ENCODE data around the gene LSAMP.
"Not testable (repeated sequence)": the region's sequence is repeated elsewhere in the genome, so short reads cannot be mapped to it uniquely, and the experiment has no call there.

Gene LSAMP

GRCh38 chr3:115783938-115784738 is 661.1 kb downstream of the LSAMP start:
- in situ Hi-C loops (cut with MboI; ENCODE audit: low sequenced_read_pairs), result no loop called here

DNA sequence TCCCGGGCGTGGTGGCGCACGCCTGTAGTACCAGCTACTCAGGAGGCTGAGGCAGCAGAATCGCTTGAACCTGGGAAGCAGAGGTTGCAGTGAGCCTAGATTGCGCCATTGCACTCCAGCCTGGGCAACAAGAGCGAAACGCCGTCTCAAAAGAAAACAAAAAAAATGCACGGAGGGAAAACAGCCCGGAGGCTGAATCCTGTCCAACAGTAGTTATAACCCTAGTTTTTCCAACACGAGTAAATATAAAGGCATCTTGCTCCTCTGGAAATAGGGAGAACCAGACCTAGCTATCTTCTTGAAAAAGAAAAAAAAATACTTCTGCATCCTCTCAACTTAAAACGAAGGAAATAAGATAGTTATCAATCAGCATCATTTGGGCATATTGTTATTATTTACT is 661.9 kb downstream of the LSAMP start:
- in situ Hi-C loops (cut with MboI; ENCODE audit: low sequenced_read_pairs), result not testable (repeated sequence)

GRCh38 chr3:115779011-115779410 is 666.3 kb downstream of the LSAMP start:
- in situ Hi-C loops (cut with MboI; ENCODE audit: low sequenced_read_pairs), result no loop called here

DNA sequence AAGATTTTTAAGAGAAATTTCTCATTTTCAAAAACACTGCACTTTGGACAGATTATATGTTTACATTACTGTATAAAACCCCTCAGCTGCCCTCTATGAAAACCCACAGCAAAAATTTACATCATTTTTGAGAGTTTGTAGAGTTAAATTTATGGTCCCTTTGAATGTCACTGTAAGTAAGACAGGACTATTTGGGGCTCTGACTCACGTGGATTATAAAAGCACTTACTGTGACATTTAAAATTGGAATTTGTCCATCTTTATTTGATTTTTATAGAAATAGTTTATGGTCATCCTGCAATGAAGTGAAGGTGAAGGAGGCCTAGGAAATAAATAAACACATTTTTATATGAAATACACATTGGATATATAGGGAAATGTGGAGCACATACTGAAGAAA is 672.3 kb downstream of the LSAMP start:
- in situ Hi-C loops (cut with MboI; ENCODE audit: low sequenced_read_pairs), result no loop called here

GRCh38 chr3:115768661-115769060 is 676.6 kb downstream of the LSAMP start:
- in situ Hi-C loops (cut with MboI; ENCODE audit: low sequenced_read_pairs), result no loop called here

DNA sequence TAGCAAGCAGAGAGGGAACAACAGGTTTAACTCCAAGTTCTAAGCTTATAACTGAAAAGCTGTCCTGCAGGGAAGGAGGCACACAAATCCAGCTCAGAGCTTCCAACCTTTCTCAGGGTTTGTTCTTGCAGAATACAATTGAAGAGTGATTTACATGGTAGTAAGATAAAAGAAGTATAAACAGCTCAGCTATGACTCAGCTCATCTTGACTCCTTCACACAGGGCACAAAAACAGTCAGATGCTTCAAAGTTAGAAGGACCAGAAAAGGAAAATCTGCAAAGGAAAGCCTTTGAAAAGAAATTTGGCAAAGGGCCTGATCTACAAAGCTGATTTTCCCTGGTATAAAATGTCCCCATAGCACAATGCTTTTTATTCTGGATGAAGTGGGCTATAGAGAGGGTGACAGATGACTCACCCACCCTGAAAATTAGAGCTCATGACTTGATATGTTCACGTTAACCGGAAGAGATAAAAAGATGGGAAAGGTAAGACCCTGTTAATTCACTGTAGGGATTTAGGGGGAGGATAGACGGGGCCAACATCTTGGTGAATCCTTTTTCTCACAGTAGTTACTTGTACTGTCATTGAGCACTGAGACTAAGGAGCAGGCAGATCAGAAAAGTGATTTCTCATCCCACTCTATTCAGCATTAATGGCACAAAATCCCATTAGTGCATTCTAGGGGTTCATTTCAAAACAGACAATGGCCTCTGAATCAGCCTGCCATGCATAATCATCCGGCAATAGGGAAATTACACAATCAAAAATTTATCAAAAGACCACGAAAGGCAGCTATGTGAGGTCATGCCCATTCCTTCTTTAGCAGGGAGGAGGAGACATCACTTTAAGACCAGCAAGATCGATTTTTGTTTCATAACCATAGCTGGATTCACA is 678.5 kb downstream of the LSAMP start:
- in situ Hi-C loops (cut with MboI; ENCODE audit: low sequenced_read_pairs), result no loop called here

DNA sequence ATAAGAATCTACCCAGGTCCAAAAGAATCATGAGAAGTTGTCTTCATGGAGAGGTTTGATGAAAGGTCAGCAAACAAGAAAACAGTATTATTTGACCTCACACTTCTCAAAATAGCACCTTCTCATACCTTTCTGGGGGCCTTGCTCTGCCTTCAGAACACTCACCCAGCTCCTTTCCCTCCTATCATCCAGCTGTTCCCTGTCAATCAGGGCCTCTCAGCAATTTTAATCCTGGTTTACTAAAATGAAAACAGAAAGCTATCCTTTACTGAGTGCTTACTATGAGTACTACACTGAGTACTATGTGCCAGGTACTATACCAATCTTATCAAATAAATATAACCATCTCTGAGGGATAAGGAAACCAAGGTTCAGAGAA is 683.4 kb downstream of the LSAMP start:
- in situ Hi-C loops (cut with MboI; ENCODE audit: low sequenced_read_pairs), result no loop called here

DNA sequence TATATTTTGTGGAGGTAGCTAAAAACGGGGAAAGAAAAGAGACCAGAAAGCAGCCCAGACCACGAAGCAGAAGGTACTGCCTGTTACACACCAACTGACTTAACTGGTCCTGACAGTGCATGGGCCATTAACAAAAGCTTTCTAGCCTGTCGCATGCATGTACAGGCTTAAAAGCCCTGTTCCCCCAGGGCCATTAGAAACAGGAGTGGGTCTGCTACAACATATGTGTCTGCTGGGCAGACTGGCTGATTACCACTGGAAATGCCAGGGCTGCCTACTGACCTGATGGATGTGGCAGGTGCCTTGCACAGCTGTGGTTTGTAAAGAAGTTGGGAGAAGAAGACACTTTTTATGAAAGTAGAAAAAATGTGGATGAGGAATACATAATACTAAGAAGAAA is 684.6 kb downstream of the LSAMP start:
- in situ Hi-C loops (cut with MboI; ENCODE audit: low sequenced_read_pairs), result no loop called here

DNA sequence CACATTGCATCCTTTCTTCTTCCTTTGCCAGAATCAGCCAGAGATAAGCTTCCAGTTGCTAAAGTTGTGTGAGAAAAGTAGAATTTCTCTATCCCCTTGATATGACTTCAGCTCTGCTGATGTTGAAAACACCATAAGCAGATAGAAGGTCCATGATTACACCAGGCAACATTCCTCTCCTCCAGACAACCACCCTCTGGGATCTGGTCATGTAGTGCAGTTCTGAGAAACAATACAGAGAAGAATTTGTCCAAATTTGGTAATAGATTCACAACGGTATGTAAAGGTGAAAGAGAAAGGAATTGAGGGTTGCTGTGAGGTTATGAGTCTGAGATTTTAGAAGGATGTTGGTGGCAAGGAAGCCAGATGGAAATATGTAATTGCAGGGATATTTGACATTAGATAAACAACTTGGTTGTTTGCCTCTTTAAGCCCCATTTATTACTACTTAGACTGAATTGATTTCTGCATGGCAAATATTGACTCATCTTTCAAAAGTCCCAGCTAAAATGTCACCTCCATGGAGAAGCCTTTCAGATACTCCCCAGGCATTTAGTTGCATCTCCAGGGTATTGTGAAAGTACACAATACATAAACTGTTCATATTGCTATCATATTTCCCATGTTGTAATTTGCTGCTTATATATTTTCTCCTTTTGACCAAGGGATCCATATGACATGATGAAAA is 687.1 kb downstream of the LSAMP start:
- in situ Hi-C loops (cut with MboI; ENCODE audit: low sequenced_read_pairs), result no loop called here

DNA sequence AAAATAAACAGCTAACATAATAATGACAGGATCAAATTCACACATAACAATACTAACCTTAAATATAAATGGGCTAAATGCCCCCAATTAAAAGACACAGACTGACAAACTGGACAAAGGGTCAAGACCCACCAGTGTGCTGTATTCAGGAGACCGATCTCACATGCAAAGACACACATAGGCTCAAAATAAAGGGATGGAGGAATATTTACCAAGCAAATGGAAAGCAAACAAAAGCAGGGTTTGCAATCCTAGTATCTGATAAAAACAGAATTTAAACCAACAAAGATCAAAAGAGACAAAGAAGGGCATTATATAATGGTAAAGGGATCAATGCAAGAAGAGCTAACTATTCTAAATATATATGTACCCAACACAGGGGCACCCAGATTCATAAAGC is 692.3 kb downstream of the LSAMP start:
- in situ Hi-C loops (cut with MboI; ENCODE audit: low sequenced_read_pairs), result not testable (repeated sequence)
